RCC 7860 (cell line): ENCODE data around the gene COMMD9.

Experiments used
- DNase-seq: peaks from one replicate; pipeline ENCODE4 v3.0.0-alpha.2; 2015; ENCODE audit warnings: low spot score
- FAIRE-seq: peaks from 2 replicates; lab custom pipeline; 2012; peaks lifted over from hg19 to GRCh38; lab: Jason Lieb, UNC

Gene COMMD9

GRCh38 chr11:36228689-36229088 lies 60.5 kb downstream of the COMMD9 start:
- FAIRE-seq (no peak), DNase-seq (no peak)

- FAIRE-seq = no peak
- DNase-seq = no peak
Observed at GRCh38 chr11:36227044-36227443, 62.2 kb downstream of the COMMD9 start.

GRCh38 chr11:36224209-36224882 lies 64.9 kb downstream of the COMMD9 start:
- no peak for FAIRE-seq
- no peak for DNase-seq

GRCh38 chr11:36222831-36223635 lies 66.2 kb downstream of the COMMD9 start:
- no peak for FAIRE-seq
- no peak for DNase-seq
